Keratinocyte (primary cell): Measurements from ENCODE around the gene JAKMIP2. TPM values are rescaled to one million over a fixed set of nuclear protein-coding genes. Genes with fewer than 3 reads are reported as not detected.

ENCODE experiments used
- DNase-seq: peaks from one replicate; pipeline ENCODE4 v3.0.0-alpha.2; 2011; ENCODE audit warnings: low read depth, missing footprints, low spot score
- FAIRE-seq: peaks from 2 replicates; lab custom pipeline; 2011; peaks lifted over from hg19 to GRCh38; lab: Jason Lieb, UNC
- H2AFZ ChIP-seq: 2 replicates; pipeline ENCODE4 v1.6.0; 2012; ENCODE audit warnings: low read length, control low read depth, inconsistent platforms; ENCODE audit not compliant: control insufficient read depth
- H3K27ac ChIP-seq: 2 replicates; pipeline ENCODE4 v1.5.1; 2011; ENCODE audit warnings: low read length; ENCODE audit not compliant: control insufficient read depth, insufficient read depth
- H3K27me3 ChIP-seq: 3 replicates; pipeline ENCODE4 v1.6.0; 2011; ENCODE audit warnings: low read length; ENCODE audit not compliant: control insufficient read depth, insufficient read depth; ENCODE audit errors: extremely low read depth
- H3K36me3 ChIP-seq, 2 experiments: 2 replicates in 1 of 2; 3 replicates in 1 of 2; pipeline ENCODE4 v1.5.1; 2011; ENCODE audit warnings: low read length in 2 of 2, mild to moderate bottlenecking in 1 of 2; ENCODE audit not compliant: control insufficient read depth in 2 of 2, insufficient read depth in 2 of 2; ENCODE audit errors: extremely low read depth in 1 of 2
- H3K4me1 ChIP-seq: 3 replicates; pipeline ENCODE4 v1.5.1; 2011; ENCODE audit warnings: low read length; ENCODE audit not compliant: control insufficient read depth, insufficient read depth; ENCODE audit errors: extremely low read depth
- H3K4me2 ChIP-seq: 3 replicates; pipeline ENCODE4 v1.6.0; 2011; ENCODE audit warnings: low read depth, low read length; ENCODE audit not compliant: control insufficient read depth, insufficient read depth; ENCODE audit errors: extremely low read depth
- H3K4me3 ChIP-seq, 3 experiments: fragments of 200-600 bp in 1 of 3; sonication (generic) in 1 of 3; 2 replicates in 2 of 3; 3 replicates in 1 of 3; pipeline ENCODE4 v1.5.1; 2011 to 2016; ENCODE audit warnings: low read length in 3 of 3, mild to moderate bottlenecking in 3 of 3, control low read depth in 2 of 3, inconsistent platforms in 1 of 3, low read depth in 1 of 3, mixed read lengths in 1 of 3, mixed run types in 1 of 3, moderate library complexity in 1 of 3; ENCODE audit not compliant: control insufficient read depth in 2 of 3, insufficient read depth in 2 of 3; ENCODE audit errors: extremely low read depth in 1 of 3
- H3K79me2 ChIP-seq: 2 replicates; pipeline ENCODE4 v1.6.0; 2012; ENCODE audit warnings: low read length; ENCODE audit not compliant: control insufficient read depth, insufficient read depth
- H3K9ac ChIP-seq: 3 replicates; pipeline ENCODE4 v1.6.0; 2011; ENCODE audit warnings: low read length; ENCODE audit not compliant: control insufficient read depth, insufficient read depth; ENCODE audit errors: extremely low read depth
- H3K9me1 ChIP-seq: 3 replicates; pipeline ENCODE4 v1.6.0; 2011; ENCODE audit warnings: low read length; ENCODE audit not compliant: control insufficient read depth, insufficient read depth; ENCODE audit errors: extremely low read depth
- H3K9me3 ChIP-seq: 2 replicates; pipeline ENCODE4 v1.5.1; 2012; ENCODE audit warnings: low read depth, low read length; ENCODE audit not compliant: control insufficient read depth
- H4K20me1 ChIP-seq: 3 replicates; pipeline ENCODE4 v1.6.0; 2011; ENCODE audit warnings: low read length; ENCODE audit not compliant: control insufficient read depth, insufficient read depth; ENCODE audit errors: extremely low read depth
- CTCF ChIP-seq, 3 experiments: IDR thresholded peaks in 1 of 3; conservative IDR thresholded peaks in 1 of 3; optimal IDR thresholded peaks in 1 of 3; 2 replicates in 2 of 3; 3 replicates in 1 of 3; pipeline versions ENCODE3 to v1.5.1; 2011; ENCODE audit warnings: low read length in 3 of 3, mild to moderate bottlenecking in 3 of 3, moderate library complexity in 2 of 3, control low read depth in 1 of 3, inconsistent platforms in 1 of 3; ENCODE audit not compliant: insufficient read depth in 2 of 3; ENCODE audit errors: extremely low read depth in 1 of 3
- EZH2 ChIP-seq: IDR thresholded peaks from one replicate; pipeline ENCODE4 v1.6.1; 2012; ENCODE audit warnings: inconsistent platforms, mild to moderate bottlenecking, low read length, moderate library complexity
- dilution Hi-C: fragments of 300-500 bp; cut with MboI; formaldehyde crosslinking; loops from one replicate; pipeline ENCODE4 v1.7.0; 2020; ENCODE audit warnings: low sequenced_read_pairs; ENCODE audit not compliant: extremely low pct_ligation_motif_present
- polyA plus RNA-seq, 5 experiments: library from polyadenylated mRNA; depleted of rRNA in 3 of 5; stranded (reverse) in 3 of 5; stranded (forward) in 1 of 5; unstranded in 1 of 5; fragments of >200 nt; gene quantifications; 1 replicate in 1 of 5; 2 replicates in 3 of 5; 3 replicates in 1 of 5; pipeline versions ENCODE4 v1.2.1 to v1.2.3, GENCODE V29; 2011 to 2012; ENCODE audit warnings: missing spikeins in 2 of 5, low read depth in 1 of 5, low replicate concordance in 1 of 5

The JAKMIP2 gene
- polyA plus RNA-seq, 1 donor (not counting 4 experiments of a cell fraction or from before 2014, with no cell fraction given) = not detected

GRCh38 chr5:147658293-147658932 lies 124.1 kb downstream of the JAKMIP2 start:
- no peaks in the 10 kb centered on the region for H3K4me1 ChIP-seq
- no peak overlapping the region for H3K4me3 ChIP-seq
- H2AFZ ChIP-seq = no peak overlapping the region
- no peak overlapping the region for H3K27ac ChIP-seq
- no peaks in the 10 kb centered on the region for H3K9me1 ChIP-seq
- no peak for FAIRE-seq
- no peaks in the 10 kb centered on the region for H3K79me2 ChIP-seq
- H3K27me3 ChIP-seq = no peaks in the 10 kb centered on the region
- dilution Hi-C loops = no loop called here
- TF ChIP-seq EZH2 (no peak), CTCF (optimal IDR thresholded peaks at IDR 0.05 in 1 of 3, IDR thresholded peaks at IDR 0.05 in 1 of 3, conservative IDR thresholded peaks at IDR 0.05 in 1 of 3; ENCODE audit: extremely low read depth in 1 of 3, insufficient read depth in 2 of 3, low read length in 3 of 3) (no peak)
- no peaks in the 10 kb centered on the region for H3K36me3 ChIP-seq
- H3K4me2 ChIP-seq = no peak overlapping the region
- H3K9ac ChIP-seq = no peak overlapping the region
- no peaks in the 10 kb centered on the region for H4K20me1 ChIP-seq
- no peak for DNase-seq
- peaks cover 2% of the 10 kb centered on the region for H3K9me3 ChIP-seq

GRCh38 chr5:147648597-147648996 lies 133.9 kb downstream of the JAKMIP2 start:
- no peak overlapping the region for H3K4me3 ChIP-seq
- no peaks in the 10 kb centered on the region for H4K20me1 ChIP-seq
- H3K79me2 ChIP-seq = no peaks in the 10 kb centered on the region
- H3K4me1 ChIP-seq = no peaks in the 10 kb centered on the region
- no peaks in the 10 kb centered on the region for H3K9me3 ChIP-seq
- H3K9me1 ChIP-seq = no peaks in the 10 kb centered on the region
- H3K4me2 ChIP-seq = no peak overlapping the region
- no peak overlapping the region for H3K27ac ChIP-seq
- H2AFZ ChIP-seq = no peak overlapping the region
- H3K27me3 ChIP-seq = no peaks in the 10 kb centered on the region
- no peak overlapping the region for H3K9ac ChIP-seq
- H3K36me3 ChIP-seq = no peaks in the 10 kb centered on the region
- TF ChIP-seq EZH2 (no peak), CTCF (optimal IDR thresholded peaks at IDR 0.05 in 1 of 3, IDR thresholded peaks at IDR 0.05 in 1 of 3, conservative IDR thresholded peaks at IDR 0.05 in 1 of 3; ENCODE audit: extremely low read depth in 1 of 3, insufficient read depth in 2 of 3, low read length in 3 of 3) (no peak)
- DNase-seq (no peak), FAIRE-seq (no peak)
- dilution Hi-C loops = no loop called here
